ENCODE measurements around the gene KNG1. TPM values are rescaled to one million over a fixed set of nuclear protein-coding genes. Genes with fewer than 3 reads are reported as not detected.

KNG1 gene
- total RNA-seq, 1 experiment from 2014 or later = 0.25 TPM

DNA sequence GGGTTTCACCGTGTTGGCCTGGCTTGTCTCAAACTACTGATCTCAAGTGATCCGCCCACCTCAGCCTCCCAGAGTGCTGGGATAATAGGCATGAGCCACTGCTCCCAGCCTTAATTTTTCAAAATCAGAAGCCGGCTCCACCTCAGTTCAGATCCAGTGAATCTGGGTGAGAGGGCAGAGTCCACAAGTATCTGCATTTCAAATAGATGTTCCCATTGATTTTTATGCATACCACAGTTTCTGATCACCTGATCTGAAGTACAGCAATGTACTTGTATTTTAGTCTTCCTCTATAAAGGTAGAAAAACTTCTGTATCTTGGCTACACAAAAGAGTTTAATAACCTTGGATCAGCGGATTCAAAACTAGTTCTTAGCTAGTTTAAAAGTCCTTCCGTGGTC is 62.0 kb downstream of the KNG1 start:
- intact Hi-C loops (cut with micrococcal nuclease) = no loop called here
- DNase-seq (ENCODE audit: low read depth, low spot score) (no peak), ATAC-seq (no peak)
- H3K27me3 ChIP-seq (ENCODE audit: insufficient read depth, low read length) = no peaks in the 10 kb centered on the region
- H3K4me2 ChIP-seq (ENCODE audit: low read length) = no peak overlapping the region
- peaks cover 14% of the 10 kb centered on the region for H3K79me2 ChIP-seq (ENCODE audit: insufficient read depth, low read length)
- ChIA-PET CTCF (no interaction called here), POLR2A (no interaction called here), RAD21 (ENCODE audit: low non-redundant PET in 1 of 2, low total read pairs in 2 of 2, uncharacterized antibody in 2 of 2, unreplicated experiment in 2 of 2) (no interaction called here)
- no peak overlapping the region for H3K4me3 ChIP-seq (replicated peaks in 1 of 2; ENCODE audit: low read depth in 1 of 2, low read length in 2 of 2)
- H3K9me3 ChIP-seq (ENCODE audit: control insufficient read depth in 1 of 2, insufficient read depth in 1 of 2, low read depth in 1 of 2, low read length in 2 of 2) = no peaks in the 10 kb centered on the region
- peaks cover 0 to 4% of the 10 kb centered on the region in 2 experiments; a peak in 2 of 4 replicates for H3K4me1 ChIP-seq (ENCODE audit: control insufficient read depth in 1 of 2, insufficient read depth in 2 of 2, low read length in 2 of 2)
- H3K27ac ChIP-seq (ENCODE audit: low read depth, low read length) = no peak overlapping the region
- H3K9me2 ChIP-seq (ENCODE audit: insufficient read depth) = no peaks in the 10 kb centered on the region
- peaks cover under 1 to 7% of the 10 kb centered on the region in 2 experiments; a peak in 2 of 4 replicates for H3K36me3 ChIP-seq (ENCODE audit: control insufficient read depth in 1 of 2, insufficient read depth in 2 of 2, low read length in 2 of 2)
- H4K20me1 ChIP-seq (ENCODE audit: insufficient read depth) = no peaks in the 10 kb centered on the region
- H3K9ac ChIP-seq (ENCODE audit: low read length) = no peak overlapping the region
- no peak for TF ChIP-seq SIN3A (IDR thresholded peaks at IDR 0.05; ENCODE audit: low read depth)
- TF ChIP-seq SRF (IDR thresholded peaks at IDR 0.05; ENCODE audit: low read depth) = no peak
- no peak for TF ChIP-seq EZH2phosphoT487 (IDR thresholded peaks at IDR 0.05; ENCODE audit: borderline replicate concordance)
- no peak for TF ChIP-seq RAD21 (IDR thresholded peaks at IDR 0.05; ENCODE audit: low read depth)
- TF ChIP-seq ELF1 (IDR thresholded peaks at IDR 0.05; ENCODE audit: borderline replicate concordance, low read depth) = no peak
- TF ChIP-seq, protein P1, sequence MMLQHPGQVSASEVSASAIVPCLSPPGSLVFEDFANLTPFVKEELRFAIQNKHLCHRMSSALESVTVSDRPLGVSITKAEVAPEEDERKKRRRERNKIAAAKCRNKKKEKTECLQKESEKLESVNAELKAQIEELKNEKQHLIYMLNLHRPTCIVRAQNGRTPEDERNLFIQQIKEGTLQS (IDR thresholded peaks at IDR 0.05) = no peak
- TF ChIP-seq JUND (IDR thresholded peaks at IDR 0.05) = no peak
- TF ChIP-seq ZNF274 (IDR thresholded peaks at IDR 0.05; ENCODE audit: low read depth, low read length) = no peak
- no peak for TF ChIP-seq TCF7L2 (IDR thresholded peaks at IDR 0.05; ENCODE audit: borderline replicate concordance, extremely low read depth, insufficient read depth, insufficient read length)
- no peak for TF ChIP-seq CEBPB (IDR thresholded peaks at IDR 0.05; ENCODE audit: low read depth)
- TF ChIP-seq, protein P2, sequence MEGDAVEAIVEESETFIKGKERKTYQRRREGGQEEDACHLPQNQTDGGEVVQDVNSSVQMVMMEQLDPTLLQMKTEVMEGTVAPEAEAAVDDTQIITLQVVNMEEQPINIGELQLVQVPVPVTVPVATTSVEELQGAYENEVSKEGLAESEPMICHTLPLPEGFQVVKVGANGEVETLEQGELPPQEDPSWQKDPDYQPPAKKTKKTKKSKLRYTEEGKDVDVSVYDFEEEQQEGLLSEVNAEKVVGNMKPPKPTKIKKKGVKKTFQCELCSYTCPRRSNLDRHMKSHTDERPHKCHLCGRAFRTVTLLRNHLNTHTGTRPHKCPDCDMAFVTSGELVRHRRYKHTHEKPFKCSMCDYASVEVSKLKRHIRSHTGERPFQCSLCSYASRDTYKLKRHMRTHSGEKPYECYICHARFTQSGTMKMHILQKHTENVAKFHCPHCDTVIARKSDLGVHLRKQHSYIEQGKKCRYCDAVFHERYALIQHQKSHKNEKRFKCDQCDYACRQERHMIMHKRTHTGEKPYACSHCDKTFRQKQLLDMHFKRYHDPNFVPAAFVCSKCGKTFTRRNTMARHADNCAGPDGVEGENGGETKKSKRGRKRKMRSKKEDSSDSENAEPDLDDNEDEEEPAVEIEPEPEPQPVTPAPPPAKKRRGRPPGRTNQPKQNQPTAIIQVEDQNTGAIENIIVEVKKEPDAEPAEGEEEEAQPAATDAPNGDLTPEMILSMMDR (IDR thresholded peaks at IDR 0.05 in 2 of 3, conservative IDR thresholded peaks at IDR 0.05 in 1 of 3; ENCODE audit: borderline replicate concordance in 1 of 3, insufficient read depth in 1 of 3, low read depth in 2 of 3, low read length in 2 of 3) = no peak
- no peak for TF ChIP-seq POLR2AphosphoS5 (IDR thresholded peaks at IDR 0.05; ENCODE audit: low read depth, low read length)
- H2AFZ ChIP-seq (ENCODE audit: low read depth, low read length, poor library complexity, severe bottlenecking) = no peak overlapping the region
- no TSS peak for BruUV-seq (replicated peaks)

Data from HCT116 (cell line).